Glutamatergic neuron (in vitro differentiated cells): ENCODE results near the gene ZNF8. TPM values are rescaled to one million over a fixed set of nuclear protein-coding genes. Genes with fewer than 3 reads are reported as not detected.
"Not testable (repeated sequence)": the region's sequence is repeated elsewhere in the genome, so short reads cannot be mapped to it uniquely, and the experiment has no call there.

ENCODE experiments used
- DNase-seq: peaks from one replicate; pipeline ENCODE4 v3.0.0; 2022
- H3K27ac Mint-ChIP-seq: one replicate; pipeline ENCODE4 v1.8.0; 2020; ENCODE audit warnings: mild to moderate bottlenecking, mixed read lengths, inconsistent platforms; ENCODE audit not compliant: unreplicated experiment
- H3K27me3 Mint-ChIP-seq: one replicate; pipeline ENCODE4 v1.8.0; 2020; ENCODE audit warnings: mild to moderate bottlenecking, moderate library complexity, mixed read lengths, inconsistent platforms; ENCODE audit not compliant: unreplicated experiment
- H3K36me3 Mint-ChIP-seq: one replicate; pipeline ENCODE4 v1.8.0; 2020; ENCODE audit warnings: mild to moderate bottlenecking, mixed read lengths, inconsistent platforms; ENCODE audit not compliant: unreplicated experiment
- H3K4me1 Mint-ChIP-seq: one replicate; pipeline ENCODE4 v1.8.0; 2020; ENCODE audit warnings: mild to moderate bottlenecking, low read depth, mixed read lengths, inconsistent platforms; ENCODE audit not compliant: unreplicated experiment
- H3K4me3 Mint-ChIP-seq: one replicate; pipeline ENCODE4 v1.8.0; 2020; ENCODE audit warnings: mild to moderate bottlenecking, mixed read lengths, inconsistent platforms; ENCODE audit not compliant: unreplicated experiment
- H3K9me3 Mint-ChIP-seq: one replicate; pipeline ENCODE4 v1.8.0; 2020; ENCODE audit warnings: mild to moderate bottlenecking, moderate library complexity, mixed read lengths, inconsistent platforms; ENCODE audit not compliant: unreplicated experiment
- total RNA-seq: library from RNA; stranded (reverse); fragmentation: NEBNext Ultra II Directional; extraction: Animal tissue kit (Norgen Biotek cat#: 25700); gene quantifications from one replicate; pipeline ENCODE4 v1.2.1, GENCODE V29; 2021; ENCODE audit not compliant: unreplicated experiment
- TF ChIP-seq, protein P1 (sequence below): fragments of 200-600 bp; sonication (generic); IDR thresholded peaks from one replicate; pipeline ENCODE4 v1.5.0; 2021; ENCODE audit not compliant: partially characterized antibody, unreplicated experiment

Gene ZNF8
- total RNA-seq, 1 donor from 2014 or later, result 24.8 TPM

DNA sequence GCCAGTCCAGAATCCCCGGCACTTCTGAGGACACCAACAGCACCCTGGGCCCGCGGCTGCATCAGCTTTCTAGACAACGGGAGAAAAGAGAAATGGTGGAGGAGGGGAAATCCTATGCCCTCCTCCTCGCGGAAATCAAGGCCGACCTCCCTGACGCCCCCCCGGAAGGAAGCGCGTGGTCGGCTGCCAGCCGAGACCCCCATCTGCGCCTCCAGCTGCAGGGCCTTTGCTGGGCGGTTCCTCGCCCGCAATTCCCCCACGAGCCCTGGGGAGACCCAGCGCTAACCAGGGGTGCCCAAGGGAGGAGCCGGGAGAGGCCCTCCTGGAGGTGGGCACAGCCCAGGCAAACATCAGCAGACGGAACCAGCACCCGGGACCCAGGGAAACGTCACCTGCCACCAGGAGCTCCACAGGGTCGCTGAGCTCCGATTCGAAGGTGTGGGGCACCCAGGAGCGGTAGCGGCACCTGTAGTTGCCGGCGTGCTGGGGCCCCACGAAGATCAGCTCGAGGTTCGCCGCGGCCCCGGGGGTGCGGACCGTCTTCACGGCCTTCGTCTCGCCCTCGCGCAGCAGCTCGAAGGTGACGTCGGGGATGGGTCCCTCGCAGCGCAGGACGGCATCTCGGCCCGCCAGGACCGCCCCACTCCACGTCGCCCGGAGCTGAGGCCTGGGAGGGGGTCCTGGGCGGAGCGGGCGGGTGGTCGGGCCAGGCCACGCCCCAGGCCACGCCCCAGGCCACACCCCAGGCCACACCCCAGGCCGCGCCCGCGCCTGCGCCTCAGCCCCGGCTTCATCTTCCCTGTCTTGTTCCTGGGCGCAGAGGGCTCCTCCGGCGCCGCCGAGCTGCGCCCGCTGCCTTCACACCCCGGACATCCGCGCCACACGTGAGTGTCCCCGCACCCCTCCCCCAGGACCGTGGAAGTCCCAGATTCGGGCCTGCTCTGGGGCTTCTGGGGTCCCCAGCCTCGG lies 68.5 kb downstream of the ZNF8 start:
- TF ChIP-seq, protein P1, sequence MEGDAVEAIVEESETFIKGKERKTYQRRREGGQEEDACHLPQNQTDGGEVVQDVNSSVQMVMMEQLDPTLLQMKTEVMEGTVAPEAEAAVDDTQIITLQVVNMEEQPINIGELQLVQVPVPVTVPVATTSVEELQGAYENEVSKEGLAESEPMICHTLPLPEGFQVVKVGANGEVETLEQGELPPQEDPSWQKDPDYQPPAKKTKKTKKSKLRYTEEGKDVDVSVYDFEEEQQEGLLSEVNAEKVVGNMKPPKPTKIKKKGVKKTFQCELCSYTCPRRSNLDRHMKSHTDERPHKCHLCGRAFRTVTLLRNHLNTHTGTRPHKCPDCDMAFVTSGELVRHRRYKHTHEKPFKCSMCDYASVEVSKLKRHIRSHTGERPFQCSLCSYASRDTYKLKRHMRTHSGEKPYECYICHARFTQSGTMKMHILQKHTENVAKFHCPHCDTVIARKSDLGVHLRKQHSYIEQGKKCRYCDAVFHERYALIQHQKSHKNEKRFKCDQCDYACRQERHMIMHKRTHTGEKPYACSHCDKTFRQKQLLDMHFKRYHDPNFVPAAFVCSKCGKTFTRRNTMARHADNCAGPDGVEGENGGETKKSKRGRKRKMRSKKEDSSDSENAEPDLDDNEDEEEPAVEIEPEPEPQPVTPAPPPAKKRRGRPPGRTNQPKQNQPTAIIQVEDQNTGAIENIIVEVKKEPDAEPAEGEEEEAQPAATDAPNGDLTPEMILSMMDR, result no peak
- peak overlapping the region; percentile 84 for H3K27ac Mint-ChIP-seq
- peaks cover 14% of the 10 kb centered on the region for H3K36me3 Mint-ChIP-seq

DNA sequence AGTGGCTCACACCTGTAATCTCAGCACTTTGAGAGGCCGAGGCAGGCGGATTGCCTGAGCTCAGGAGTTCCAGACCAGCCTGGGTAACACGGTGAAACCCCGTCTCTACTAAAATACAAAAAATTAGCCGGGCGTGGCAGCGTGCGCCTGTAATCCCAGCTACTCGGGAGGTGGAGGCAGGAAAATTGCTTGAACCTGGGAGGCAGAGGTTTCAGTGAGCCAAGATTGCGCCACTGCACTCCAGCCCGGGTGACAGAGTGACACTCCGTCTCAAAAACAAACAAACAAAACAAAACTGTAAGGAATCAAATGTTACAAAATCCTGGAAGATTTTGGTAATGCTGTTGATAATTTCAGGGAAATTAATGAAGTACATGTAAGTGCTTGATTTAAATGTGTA lies 69.3 kb downstream of the ZNF8 start:
- Mint-ChIP-seq H3K27ac (peak overlapping the region; percentile 84), H3K9me3 (peaks cover 14% of the 10 kb centered on the region), H3K4me3 (peak overlapping the region; percentile 97)
- H3K36me3 Mint-ChIP-seq, H3K4me1 Mint-ChIP-seq, H3K27me3 Mint-ChIP-seq, DNase-seq: not testable (repeated sequence)

More for the DNA sequence above, 68.5 kb downstream of the ZNF8 start:
- peak; percentile 85 for DNase-seq
- Mint-ChIP-seq H3K4me1 (peaks cover 7% of the 10 kb centered on the region), H3K4me3 (peak overlapping the region; percentile 97), H3K27me3 (peaks cover 7% of the 10 kb centered on the region), H3K9me3 (peaks cover 13% of the 10 kb centered on the region)

DNA sequence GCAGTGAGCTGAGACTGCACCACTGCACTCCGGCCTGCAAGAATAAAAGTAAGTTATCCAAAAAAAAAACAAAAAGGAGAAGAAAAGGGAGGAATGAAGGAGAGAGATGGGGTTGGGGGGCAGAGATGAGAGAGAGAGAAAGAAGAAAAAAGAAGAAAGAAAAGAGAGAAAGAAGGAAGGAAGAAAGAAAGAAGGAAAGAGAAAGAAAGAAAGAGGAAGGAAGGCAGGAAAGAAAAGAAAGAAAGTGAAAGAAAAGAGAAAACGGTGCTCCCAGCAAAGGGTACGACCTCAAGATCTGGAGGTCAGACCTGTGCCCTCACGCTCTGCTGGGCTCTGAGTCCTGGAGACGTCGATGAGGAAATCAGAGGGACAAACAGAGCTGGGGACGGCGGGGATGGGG lies 70.8 kb downstream of the ZNF8 start:
- H3K4me3 Mint-ChIP-seq, result peak overlapping the region; percentile 64
- H3K4me1 Mint-ChIP-seq, result peaks cover 7% of the 10 kb centered on the region
- H3K36me3 Mint-ChIP-seq, result peaks cover 10% of the 10 kb centered on the region
- peaks cover 7% of the 10 kb centered on the region for H3K27me3 Mint-ChIP-seq
- H3K27ac Mint-ChIP-seq, result no peak overlapping the region
- peaks cover 12% of the 10 kb centered on the region for H3K9me3 Mint-ChIP-seq
- TF ChIP-seq, protein P1, result no peak
- no peak for DNase-seq

DNA sequence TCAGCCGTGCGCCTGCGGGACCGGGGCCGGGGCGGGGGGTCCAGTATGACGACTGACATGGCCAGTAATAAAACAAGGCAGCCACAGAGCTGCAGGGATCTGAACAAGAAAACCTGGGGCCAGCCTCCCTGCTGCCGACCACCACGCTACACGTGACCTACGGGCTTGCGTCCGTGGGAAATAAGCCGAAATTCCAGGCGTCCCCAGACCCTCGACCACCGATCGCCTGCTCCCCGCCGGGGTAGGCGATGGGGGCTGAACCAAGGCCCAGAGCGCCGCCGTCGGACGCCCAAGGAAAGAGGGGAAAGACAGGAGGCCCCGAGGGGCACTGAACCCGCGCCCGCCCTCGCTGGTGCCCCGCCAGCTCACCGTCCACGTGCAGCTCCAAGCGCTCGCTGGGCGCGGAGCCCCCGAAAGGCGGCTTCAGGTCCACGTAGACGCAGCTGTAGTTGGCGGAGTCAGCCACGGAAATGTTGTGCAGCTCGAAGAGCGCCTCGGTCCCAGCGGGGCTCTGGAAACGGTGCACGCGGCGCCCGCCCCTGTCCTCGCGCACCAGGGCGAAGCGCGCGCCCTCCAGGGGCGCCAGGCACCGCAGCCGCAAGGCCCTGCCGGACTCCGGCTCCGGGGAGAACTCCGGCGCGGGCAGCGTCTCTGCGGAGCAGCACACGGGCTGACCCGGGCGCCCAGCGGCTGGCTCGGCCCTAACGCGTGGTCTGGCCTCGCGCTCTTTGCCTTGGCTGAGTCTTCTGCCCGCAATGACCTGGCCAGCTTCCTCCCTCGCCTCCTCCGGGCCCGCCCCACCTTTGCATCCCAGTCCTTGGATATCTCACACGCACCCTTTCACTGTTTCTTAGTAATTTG lies 71.5 kb downstream of the ZNF8 start:
- TF ChIP-seq, protein P1, result no peak
- Mint-ChIP-seq H3K4me3 (no peak overlapping the region), H3K36me3 (peaks cover 10% of the 10 kb centered on the region), H3K27me3 (peaks cover 9% of the 10 kb centered on the region), H3K27ac (no peak overlapping the region), H3K4me1 (peaks cover 7% of the 10 kb centered on the region), H3K9me3 (peaks cover 14% of the 10 kb centered on the region)
- DNase-seq, result no peak

DNA sequence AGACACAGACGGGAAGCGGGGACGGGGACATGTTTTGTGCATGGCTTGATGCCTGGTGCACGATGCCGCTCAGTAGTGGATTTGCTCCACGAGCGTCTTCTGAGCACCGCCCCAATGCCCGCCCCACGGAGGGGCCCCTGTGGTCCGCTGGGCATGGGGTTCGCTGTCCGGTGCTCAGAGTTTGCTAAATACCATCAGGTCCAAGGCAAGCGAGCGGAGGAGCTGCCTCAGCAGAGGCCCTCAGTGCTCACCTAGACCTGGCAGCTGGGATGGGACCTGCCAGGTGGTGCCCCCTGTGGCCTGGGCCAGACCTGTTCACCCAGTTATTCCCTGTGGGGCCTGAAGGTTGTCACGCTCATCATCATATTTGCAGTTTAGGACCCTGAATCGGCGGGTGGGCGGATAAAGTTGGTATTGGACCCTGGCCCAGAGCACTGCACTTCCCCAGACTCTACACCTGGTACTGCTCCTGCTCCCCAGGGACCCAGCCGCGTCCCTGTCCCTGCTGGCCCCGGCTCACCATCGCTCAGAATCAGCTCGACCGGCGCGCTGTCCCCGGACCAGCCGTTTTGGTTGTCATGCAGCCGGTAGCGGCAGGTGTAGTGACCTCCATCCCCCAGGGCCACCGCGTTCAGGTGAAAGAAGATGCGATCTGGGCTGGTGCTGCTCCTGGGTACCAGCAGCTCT lies 72.3 kb downstream of the ZNF8 start:
- H3K4me1 Mint-ChIP-seq, result peaks cover 3% of the 10 kb centered on the region
- DNase-seq, result no peak
- H3K9me3 Mint-ChIP-seq, result peaks cover 19% of the 10 kb centered on the region
- H3K27me3 Mint-ChIP-seq, result peaks cover 6% of the 10 kb centered on the region
- TF ChIP-seq, protein P1, result no peak
- no peak overlapping the region for H3K4me3 Mint-ChIP-seq
- no peak overlapping the region for H3K27ac Mint-ChIP-seq
- peaks cover 5% of the 10 kb centered on the region for H3K36me3 Mint-ChIP-seq
